Measurements from ENCODE around the gene HSFY1.
"Not testable (repeated sequence)": the region's sequence is repeated elsewhere in the genome, so short reads cannot be mapped to it uniquely, and the experiment has no call there.

Gene HSFY1

GRCh38 chrY:18546420-18546819 is at the start of gene HSFY1:
HSFY1 (plus strand) TSS chrY:18546720; CDS start chrY:18546788, 68 bp downstream.
- not testable (repeated sequence) for DNase-seq

- not testable (repeated sequence) for DNase-seq
Measured at GRCh38 chrY:18504266-18504665, 42.3 kb upstream of the HSFY1 start.

- DNase-seq = not testable (repeated sequence)
Measured at GRCh38 chrY:18530995-18531655, 15.4 kb upstream of the HSFY1 start.

- not testable (repeated sequence) for DNase-seq
Measured at GRCh38 chrY:18538952-18539351, 7.6 kb upstream of the HSFY1 start.

- not testable (repeated sequence) for DNase-seq
Measured at GRCh38 chrY:18553132-18553531, 6.6 kb downstream of the HSFY1 start.

GRCh38 chrY:18565915-18566314 is 19.4 kb downstream of the HSFY1 start:
- DNase-seq = not testable (repeated sequence)
